BLaER1 (cell line): Measurements from ENCODE around the gene KDSR.

Experiments used
- H3K27ac ChIP-seq: shearing (Covaris generic); formaldehyde crosslinking; 2 replicates; pipeline ENCODE4 v1.8.1; 2022
- H3K27me3 ChIP-seq: shearing (Covaris generic); formaldehyde crosslinking; 2 replicates; pipeline ENCODE4 v1.8.1; 2022
- H3K36me3 ChIP-seq: shearing (Covaris generic); formaldehyde crosslinking; 2 replicates; pipeline ENCODE4 v1.8.1; 2022
- H3K4me1 ChIP-seq: shearing (Covaris generic); formaldehyde crosslinking; 2 replicates; pipeline ENCODE4 v1.8.1; 2022
- H3K4me2 ChIP-seq: shearing (Covaris generic); formaldehyde crosslinking; 2 replicates; pipeline ENCODE4 v1.8.1; 2022
- H3K4me3 ChIP-seq: shearing (Covaris generic); formaldehyde crosslinking; 2 replicates; pipeline ENCODE4 v1.8.1; 2022
- H3K9ac ChIP-seq: shearing (Covaris generic); formaldehyde crosslinking; 2 replicates; pipeline ENCODE4 v1.8.1; 2022
- H3K9me3 ChIP-seq: shearing (Covaris generic); formaldehyde crosslinking; 2 replicates; pipeline ENCODE4 v1.8.1; 2022
- H4K20me1 ChIP-seq: shearing (Covaris generic); formaldehyde crosslinking; 2 replicates; pipeline ENCODE4 v1.8.1; 2022
- Cebpa-rat ChIP-seq: shearing (Covaris generic); IDR thresholded peaks from 2 replicates; pipeline ENCODE4 v1.8.1; 2022

KDSR gene

DNA sequence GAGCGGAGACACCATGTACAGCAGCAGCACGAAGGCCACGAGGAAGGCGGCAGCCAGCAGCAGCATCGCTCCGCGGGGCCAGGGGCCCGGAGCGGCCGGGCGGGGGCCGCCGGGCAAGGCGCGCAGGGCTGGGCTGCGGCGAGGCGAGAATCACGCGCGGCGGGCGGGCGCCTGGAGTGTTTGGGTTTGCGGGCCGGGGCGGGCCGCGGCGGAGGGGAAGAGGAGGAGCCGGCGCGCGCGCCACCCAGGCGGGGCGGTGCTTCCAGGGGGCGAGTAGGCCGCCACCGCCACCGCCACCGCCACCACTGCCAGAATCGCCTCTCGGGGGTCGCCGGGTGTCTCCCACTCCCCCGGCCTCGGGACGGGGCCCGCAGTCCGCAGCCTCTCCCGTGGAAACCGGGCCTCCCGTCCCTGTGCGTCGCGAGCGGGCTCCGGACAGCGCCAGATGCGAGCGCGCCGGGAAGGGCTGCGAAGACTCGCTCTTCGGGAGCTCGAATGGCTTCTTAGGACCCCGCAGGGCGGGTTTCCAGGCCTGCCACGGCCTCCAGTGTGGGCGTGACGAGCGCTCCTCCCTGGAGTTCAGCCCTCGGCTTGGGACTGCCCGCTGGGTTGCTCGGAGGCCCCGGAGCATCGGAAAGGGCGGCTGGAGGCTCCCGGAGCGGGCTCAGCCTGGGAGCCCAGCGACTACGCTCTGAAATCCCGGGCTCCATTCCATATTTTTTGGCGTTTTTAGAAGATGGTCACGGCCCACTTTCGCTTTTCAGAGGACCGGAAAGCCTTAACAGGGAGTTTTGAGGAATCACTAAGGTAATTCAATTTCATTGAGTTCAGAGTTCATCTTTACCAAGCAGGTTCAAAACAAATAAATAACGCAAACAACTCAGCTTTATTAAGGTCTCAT lies at the start of gene KDSR:
KDSR (minus strand) TSS at position 154 of the 901 bp plus-strand sequence; CDS start at position 66, 88 bp downstream.
- H3K9ac ChIP-seq = peak within 1 kb of the TSS; percentile 91
- peak within 1 kb of the TSS; percentile 82 for H3K27ac ChIP-seq
- peaks cover 9% of the 10 kb centered on the region for H3K36me3 ChIP-seq
- TF ChIP-seq Cebpa-rat = no peak
- peak within 1 kb of the TSS; percentile 95 for H3K4me2 ChIP-seq
- H3K27me3 ChIP-seq = no peaks in the 10 kb centered on the region
- H3K4me1 ChIP-seq = peaks cover 34% of the 10 kb centered on the region
- peak within 1 kb of the TSS; percentile 97 for H3K4me3 ChIP-seq
- peaks cover 30% of the 10 kb centered on the region for H4K20me1 ChIP-seq
- H3K9me3 ChIP-seq = peaks cover 7% of the 10 kb centered on the region

DNA sequence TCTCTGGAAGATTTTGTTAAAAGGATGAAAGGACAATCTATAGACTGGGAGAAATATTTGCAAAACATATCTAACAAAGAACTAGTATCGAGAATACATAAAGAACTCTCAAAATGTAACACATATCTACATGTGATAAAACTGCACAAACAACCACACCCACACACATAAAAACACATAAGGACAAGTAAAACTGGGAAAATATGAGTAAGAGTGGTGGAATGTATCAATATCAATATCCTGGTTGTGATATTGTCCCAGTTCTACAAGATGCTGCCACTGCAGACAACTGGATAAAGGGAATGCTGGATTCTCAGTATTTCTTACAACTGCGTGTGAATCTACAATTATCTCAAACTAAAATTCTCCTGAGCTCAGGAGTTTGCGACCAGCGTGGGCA lies 45.9 kb upstream of the KDSR start:
- H3K4me3 ChIP-seq = no peak overlapping the region
- no peak overlapping the region for H3K27ac ChIP-seq
- no peaks in the 10 kb centered on the region for H3K4me1 ChIP-seq
- H3K4me2 ChIP-seq = no peak overlapping the region
- H3K27me3 ChIP-seq = no peaks in the 10 kb centered on the region
- peaks cover 96% of the 10 kb centered on the region for H4K20me1 ChIP-seq
- no peak overlapping the region for H3K9ac ChIP-seq
- H3K36me3 ChIP-seq = peaks cover 87% of the 10 kb centered on the region
- H3K9me3 ChIP-seq = no peaks in the 10 kb centered on the region
- no peak for TF ChIP-seq Cebpa-rat

- no peak overlapping the region for H3K4me2 ChIP-seq
- H4K20me1 ChIP-seq = peaks cover 96% of the 10 kb centered on the region
- TF ChIP-seq Cebpa-rat = no peak
- H3K27me3 ChIP-seq = no peaks in the 10 kb centered on the region
- peaks cover 87% of the 10 kb centered on the region for H3K36me3 ChIP-seq
- H3K9ac ChIP-seq = no peak overlapping the region
- H3K4me1 ChIP-seq = no peaks in the 10 kb centered on the region
- H3K27ac ChIP-seq = no peak overlapping the region
- no peak overlapping the region for H3K4me3 ChIP-seq
- no peaks in the 10 kb centered on the region for H3K9me3 ChIP-seq
Observed at GRCh38 chr18:63410792-63411191, 43.8 kb upstream of the KDSR start.

DNA sequence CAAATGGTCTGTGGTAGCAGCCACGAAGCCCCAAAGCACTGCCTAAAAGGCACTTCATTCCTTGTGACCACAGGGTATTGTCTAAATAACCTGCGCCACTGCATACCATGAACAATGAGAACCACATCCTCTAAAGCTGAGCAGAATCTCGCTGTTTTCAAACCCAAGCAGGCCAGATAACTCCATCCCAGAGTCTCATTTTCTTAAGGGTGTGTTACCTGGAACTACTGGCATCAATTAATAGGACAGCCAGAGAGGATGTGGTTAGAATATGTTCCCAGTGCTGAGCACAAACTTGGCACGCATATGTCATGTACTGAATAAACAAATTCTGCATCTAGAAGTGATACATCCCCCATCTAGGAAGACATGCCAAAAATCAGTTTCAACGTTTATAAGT lies 42.3 kb upstream of the KDSR start:
- peaks cover 85% of the 10 kb centered on the region for H4K20me1 ChIP-seq
- no peak overlapping the region for H3K4me3 ChIP-seq
- no peak overlapping the region for H3K27ac ChIP-seq
- H3K27me3 ChIP-seq = no peaks in the 10 kb centered on the region
- H3K9ac ChIP-seq = no peak overlapping the region
- H3K36me3 ChIP-seq = peaks cover 79% of the 10 kb centered on the region
- H3K9me3 ChIP-seq = no peaks in the 10 kb centered on the region
- H3K4me1 ChIP-seq = no peaks in the 10 kb centered on the region
- H3K4me2 ChIP-seq = no peak overlapping the region
- TF ChIP-seq Cebpa-rat = no peak

- Histone ChIP-seq H3K27ac (no peak overlapping the region), H4K20me1 (peaks cover 70% of the 10 kb centered on the region), H3K9ac (no peak overlapping the region), H3K36me3 (peaks cover 80% of the 10 kb centered on the region), H3K4me1 (no peaks in the 10 kb centered on the region), H3K4me2 (no peak overlapping the region), H3K4me3 (no peak overlapping the region), H3K27me3 (no peaks in the 10 kb centered on the region), H3K9me3 (no peaks in the 10 kb centered on the region)
- TF ChIP-seq Cebpa-rat = no peak
Observed at GRCh38 chr18:63407734-63408133, 40.7 kb upstream of the KDSR start.

GRCh38 chr18:63405986-63406385 lies 39.0 kb upstream of the KDSR start:
- Histone ChIP-seq H4K20me1 (peaks cover 54% of the 10 kb centered on the region), H3K9ac (no peak overlapping the region), H3K4me2 (no peak overlapping the region), H3K27ac (no peak overlapping the region), H3K36me3 (peaks cover 93% of the 10 kb centered on the region), H3K27me3 (no peaks in the 10 kb centered on the region), H3K4me1 (no peaks in the 10 kb centered on the region), H3K9me3 (no peaks in the 10 kb centered on the region), H3K4me3 (no peak overlapping the region)
- TF ChIP-seq Cebpa-rat = no peak

DNA sequence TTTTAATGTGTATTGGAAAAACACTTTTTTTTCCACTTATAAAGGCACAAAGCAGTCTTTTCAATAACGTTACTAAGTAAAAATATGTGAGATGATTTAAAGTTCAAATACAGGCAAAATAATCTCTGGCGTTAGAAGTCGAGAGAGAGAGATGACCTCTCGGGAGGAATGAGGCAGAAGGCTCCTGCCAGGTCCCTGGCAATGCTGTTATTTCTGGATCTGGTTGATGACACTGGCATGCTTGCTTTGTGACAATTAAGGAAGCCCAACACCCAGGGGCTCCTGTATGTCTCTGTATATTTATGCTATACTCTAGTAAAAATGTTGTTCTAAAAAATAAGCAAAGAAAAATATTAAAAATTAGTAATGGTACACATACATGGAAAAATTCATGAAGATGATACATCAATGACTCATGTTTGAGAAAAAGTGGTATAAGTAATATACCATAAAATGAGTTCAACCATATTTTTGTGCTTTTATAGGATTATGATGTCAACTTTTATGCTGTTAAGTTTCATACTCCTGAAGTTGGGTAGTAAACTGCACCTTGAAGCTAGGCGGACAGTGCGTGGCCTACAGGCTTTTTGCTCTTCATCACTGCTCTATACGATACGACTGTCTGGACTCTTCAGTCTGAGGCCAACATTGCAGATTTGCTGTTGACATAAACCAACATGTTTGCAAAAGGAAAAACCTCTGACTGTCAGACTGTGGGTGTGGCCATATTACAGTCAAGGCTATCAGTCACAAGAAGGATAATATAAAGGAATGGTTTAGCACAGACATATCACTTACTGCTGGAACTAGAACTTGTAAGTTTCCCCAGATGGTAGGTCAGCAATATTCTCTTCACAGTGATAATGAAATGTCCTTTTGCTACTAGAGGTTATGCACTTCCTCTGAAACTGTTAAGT lies 35.5 kb upstream of the KDSR start:
- no peak overlapping the region for H3K4me2 ChIP-seq
- H3K4me3 ChIP-seq = no peak overlapping the region
- TF ChIP-seq Cebpa-rat = no peak
- H4K20me1 ChIP-seq = peaks cover 21% of the 10 kb centered on the region; the same call in 1 of the 2 replicates
- H3K36me3 ChIP-seq = peaks cover 91% of the 10 kb centered on the region
- H3K27me3 ChIP-seq = no peaks in the 10 kb centered on the region
- no peaks in the 10 kb centered on the region for H3K9me3 ChIP-seq
- no peak overlapping the region for H3K27ac ChIP-seq
- no peak overlapping the region for H3K9ac ChIP-seq
- no peaks in the 10 kb centered on the region for H3K4me1 ChIP-seq

DNA sequence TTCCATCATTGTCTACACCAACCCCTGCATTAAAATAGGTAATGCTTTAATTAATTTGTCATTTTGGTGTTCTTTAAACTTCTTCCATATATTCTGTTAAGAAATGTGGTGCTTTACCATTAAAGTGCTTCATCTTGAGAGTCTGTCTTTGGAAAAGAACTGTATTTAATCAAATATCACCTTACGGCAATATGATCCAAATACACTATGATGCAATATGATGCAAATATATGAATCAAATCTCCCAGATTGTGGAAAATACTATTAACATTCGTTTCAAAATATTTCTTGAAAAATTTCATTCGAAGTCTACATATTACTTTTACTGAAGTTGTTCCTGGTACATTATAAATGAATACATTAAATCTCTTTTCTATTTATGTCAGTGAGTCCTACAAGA lies 32.3 kb upstream of the KDSR start:
- H3K9me3 ChIP-seq = no peaks in the 10 kb centered on the region
- peaks cover 99% of the 10 kb centered on the region for H3K36me3 ChIP-seq
- no peaks in the 10 kb centered on the region for H4K20me1 ChIP-seq
- no peak overlapping the region for H3K27ac ChIP-seq
- TF ChIP-seq Cebpa-rat = no peak
- no peaks in the 10 kb centered on the region for H3K27me3 ChIP-seq
- no peak overlapping the region for H3K4me3 ChIP-seq
- no peaks in the 10 kb centered on the region for H3K4me1 ChIP-seq
- H3K4me2 ChIP-seq = no peak overlapping the region
- H3K9ac ChIP-seq = no peak overlapping the region

DNA sequence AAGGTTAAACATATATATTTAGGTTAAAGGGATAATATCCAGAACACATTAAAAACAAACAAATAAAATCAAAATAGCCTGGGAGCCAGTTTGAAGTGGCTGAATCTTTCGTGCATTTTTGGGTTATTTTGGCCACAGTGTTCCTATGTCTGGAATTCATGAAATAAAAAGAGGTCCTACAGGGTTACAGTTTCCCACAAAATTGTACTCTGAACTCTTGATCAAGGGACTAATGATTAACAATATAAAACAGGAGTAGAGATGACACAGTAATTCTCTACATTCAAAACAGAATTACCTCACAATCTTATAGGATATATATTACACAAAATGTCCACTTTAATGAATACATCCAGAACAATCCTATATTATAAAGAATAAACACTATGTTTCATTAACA lies 30.3 kb upstream of the KDSR start:
- no peak overlapping the region for H3K4me3 ChIP-seq
- H4K20me1 ChIP-seq = no peaks in the 10 kb centered on the region
- H3K4me1 ChIP-seq = no peaks in the 10 kb centered on the region
- H3K9ac ChIP-seq = no peak overlapping the region
- no peak for TF ChIP-seq Cebpa-rat
- no peak overlapping the region for H3K4me2 ChIP-seq
- H3K36me3 ChIP-seq = peaks cover 96% of the 10 kb centered on the region
- no peaks in the 10 kb centered on the region for H3K27me3 ChIP-seq
- no peaks in the 10 kb centered on the region for H3K9me3 ChIP-seq
- no peak overlapping the region for H3K27ac ChIP-seq

DNA sequence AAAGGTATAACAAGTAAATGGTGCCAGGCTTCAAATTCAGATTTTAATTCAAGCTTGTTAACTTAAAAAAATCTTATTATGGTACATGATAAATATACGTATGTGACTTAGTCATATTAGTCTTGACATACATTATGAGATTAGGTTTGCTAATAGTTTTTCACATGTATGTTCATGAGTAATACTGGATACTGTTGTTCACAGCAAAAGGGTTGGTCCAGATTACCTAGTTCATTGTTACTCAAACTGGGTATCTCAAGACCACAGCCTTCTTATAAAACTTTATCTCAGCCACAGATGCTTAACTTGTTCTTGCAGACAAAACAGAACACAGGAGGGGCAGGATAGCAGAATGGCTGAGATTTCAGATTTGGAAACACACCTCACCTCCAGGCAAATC lies 28.5 kb upstream of the KDSR start:
- H3K4me1 ChIP-seq = no peaks in the 10 kb centered on the region
- H3K36me3 ChIP-seq = peaks cover 90% of the 10 kb centered on the region
- H3K4me2 ChIP-seq = no peak overlapping the region
- no peak overlapping the region for H3K9ac ChIP-seq
- H3K27me3 ChIP-seq = no peaks in the 10 kb centered on the region
- TF ChIP-seq Cebpa-rat = no peak
- no peaks in the 10 kb centered on the region for H3K9me3 ChIP-seq
- H3K4me3 ChIP-seq = no peak overlapping the region
- no peak overlapping the region for H3K27ac ChIP-seq
- no peaks in the 10 kb centered on the region for H4K20me1 ChIP-seq
